GM12874 (cell line): ENCODE measurements around the gene HPSE2.

ENCODE experiments used
- TF ChIP-seq, protein P1 (sequence below): IDR thresholded peaks from 2 replicates; pipeline ENCODE4 v1.5.1; 2011; ENCODE audit warnings: low read depth, mild to moderate bottlenecking, control low read depth, low read length, moderate library complexity; ENCODE audit not compliant: insufficient read depth

HPSE2 gene

DNA sequence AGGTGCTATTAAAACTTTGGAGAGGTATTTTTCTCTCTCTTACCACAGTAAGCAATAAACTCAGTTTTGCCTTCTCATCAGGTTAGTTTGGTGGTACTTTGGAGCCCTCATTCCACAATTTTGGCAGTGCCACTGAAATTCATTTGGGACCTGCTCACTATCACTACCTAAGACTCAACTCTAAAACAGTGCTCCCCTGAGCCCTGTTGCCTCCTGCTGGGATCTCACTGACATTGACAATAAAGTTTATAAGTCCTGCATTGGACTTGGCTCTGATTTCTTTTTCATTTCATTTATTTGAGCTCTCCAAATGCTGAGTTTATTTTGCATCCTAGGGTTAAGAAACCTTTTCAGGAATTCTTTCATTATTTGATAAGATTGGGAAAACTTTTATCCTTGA, 658.1 kb downstream of the HPSE2 start:
- TF ChIP-seq, protein P1, sequence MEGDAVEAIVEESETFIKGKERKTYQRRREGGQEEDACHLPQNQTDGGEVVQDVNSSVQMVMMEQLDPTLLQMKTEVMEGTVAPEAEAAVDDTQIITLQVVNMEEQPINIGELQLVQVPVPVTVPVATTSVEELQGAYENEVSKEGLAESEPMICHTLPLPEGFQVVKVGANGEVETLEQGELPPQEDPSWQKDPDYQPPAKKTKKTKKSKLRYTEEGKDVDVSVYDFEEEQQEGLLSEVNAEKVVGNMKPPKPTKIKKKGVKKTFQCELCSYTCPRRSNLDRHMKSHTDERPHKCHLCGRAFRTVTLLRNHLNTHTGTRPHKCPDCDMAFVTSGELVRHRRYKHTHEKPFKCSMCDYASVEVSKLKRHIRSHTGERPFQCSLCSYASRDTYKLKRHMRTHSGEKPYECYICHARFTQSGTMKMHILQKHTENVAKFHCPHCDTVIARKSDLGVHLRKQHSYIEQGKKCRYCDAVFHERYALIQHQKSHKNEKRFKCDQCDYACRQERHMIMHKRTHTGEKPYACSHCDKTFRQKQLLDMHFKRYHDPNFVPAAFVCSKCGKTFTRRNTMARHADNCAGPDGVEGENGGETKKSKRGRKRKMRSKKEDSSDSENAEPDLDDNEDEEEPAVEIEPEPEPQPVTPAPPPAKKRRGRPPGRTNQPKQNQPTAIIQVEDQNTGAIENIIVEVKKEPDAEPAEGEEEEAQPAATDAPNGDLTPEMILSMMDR, result no peak

DNA sequence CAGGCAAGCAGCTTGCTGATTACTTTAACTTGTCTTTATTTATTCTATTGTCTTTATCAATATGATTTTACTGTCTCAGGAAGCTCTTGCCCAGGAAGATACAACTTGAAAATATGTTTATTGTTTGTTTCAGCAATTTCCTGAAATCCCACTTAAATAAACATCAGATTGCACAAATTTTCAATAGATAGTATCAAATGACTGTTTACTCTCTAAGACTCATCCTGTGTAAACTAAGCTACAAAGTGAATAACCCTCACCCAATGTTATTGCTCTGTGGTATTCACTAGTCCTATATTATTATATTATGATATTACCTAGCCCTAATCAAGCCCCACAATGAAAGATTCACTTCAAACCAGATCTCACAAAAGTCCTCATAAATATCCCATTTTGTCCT, 658.5 kb downstream of the HPSE2 start:
- TF ChIP-seq, protein P1, result no peak

DNA sequence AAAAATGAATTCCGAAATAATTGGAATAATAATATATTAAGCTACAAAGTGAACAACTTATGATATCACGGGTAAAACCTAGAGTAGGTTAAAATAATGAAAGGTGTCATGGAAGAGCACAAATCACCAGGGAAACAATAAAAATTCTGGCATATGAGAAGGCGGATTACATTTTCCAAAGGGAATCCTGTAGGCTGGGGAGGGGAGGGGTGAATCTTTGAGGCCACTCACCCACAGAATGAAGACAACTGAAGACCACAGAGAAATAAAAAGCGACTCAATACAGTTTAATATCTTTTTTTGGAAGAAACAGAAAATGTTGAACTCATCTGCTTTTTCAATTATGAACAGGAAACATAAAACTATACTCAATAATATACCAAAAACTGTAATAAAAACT, 659.6 kb downstream of the HPSE2 start:
- TF ChIP-seq, protein P1, result no peak

DNA sequence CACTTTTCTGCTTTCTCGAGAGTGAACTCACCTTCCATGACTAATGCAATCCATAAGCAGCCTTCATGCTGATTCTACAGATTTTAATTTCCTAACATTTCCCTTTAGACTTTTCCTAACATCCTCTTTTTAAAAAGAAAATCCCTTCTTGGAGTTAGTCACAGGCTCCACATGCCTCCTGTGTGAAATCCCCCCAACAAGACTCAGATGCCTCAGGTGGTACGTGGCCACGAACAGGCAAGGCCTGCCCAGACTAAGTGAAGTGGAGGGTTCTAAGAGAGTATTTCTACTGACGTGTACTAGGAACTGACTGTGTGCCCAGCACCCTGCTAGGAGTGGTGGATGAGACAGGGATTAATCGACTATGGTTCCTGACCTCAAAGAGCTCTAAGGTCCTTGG, 663.1 kb downstream of the HPSE2 start:
- TF ChIP-seq, protein P1, result no peak

DNA sequence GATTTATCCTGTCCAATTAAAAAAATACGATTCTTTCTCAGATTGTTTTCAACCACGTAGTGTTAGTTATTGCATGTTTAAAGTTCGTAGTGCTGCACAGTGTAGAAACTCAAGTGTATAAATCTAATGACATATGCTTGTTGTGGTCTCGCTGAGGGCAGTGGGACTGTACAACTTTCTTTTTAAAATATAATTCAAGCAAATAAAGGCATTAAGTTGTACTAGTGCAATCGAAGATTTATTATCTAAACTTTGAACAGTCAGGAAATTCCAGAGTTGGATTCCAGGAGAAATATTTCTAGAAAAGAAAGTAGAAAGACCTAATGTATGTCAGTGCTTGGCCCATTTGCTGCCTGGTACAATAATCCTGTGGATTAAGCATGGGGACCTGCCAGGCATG, 664.8 kb downstream of the HPSE2 start:
- TF ChIP-seq, protein P1, result no peak

DNA sequence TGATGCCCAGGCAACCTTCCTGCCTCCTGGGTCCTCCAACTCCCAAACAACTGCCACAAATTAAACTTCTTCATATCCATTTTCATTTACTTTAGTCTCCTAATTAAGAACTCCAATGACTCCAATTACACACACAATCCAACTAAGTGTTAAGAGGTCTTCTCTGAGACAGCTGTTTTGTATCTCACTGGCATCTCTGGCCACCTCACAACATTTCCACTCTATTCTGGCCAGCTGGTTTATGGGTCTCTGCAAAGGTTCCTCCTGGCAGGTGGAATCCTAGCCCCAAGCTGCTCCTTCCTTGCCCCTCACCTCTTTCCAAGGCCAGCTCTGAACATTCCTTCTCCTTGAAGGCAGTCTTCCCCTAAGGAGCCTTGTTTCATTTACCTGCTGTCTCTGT, 665.8 kb downstream of the HPSE2 start:
- TF ChIP-seq, protein P1, result no peak

DNA sequence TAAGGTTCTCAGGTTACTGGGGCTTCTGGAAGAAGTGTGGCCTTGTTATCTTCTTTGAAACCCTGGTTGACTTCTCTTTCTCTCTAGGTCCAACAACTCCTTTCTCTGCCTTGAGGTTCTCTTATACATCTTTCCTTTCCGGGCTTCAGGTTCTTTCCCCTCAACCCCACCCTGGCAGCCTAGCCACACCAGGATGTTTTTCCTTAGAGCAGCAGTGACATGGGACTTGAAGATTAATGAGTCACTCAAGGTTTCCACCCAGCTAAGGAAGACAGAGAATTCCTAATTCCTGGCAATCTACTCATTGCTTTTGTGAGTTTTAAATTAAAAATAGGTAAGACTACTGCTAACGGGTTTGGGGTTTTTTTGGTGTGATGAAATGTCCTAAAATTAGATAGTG, 667.1 kb downstream of the HPSE2 start:
- TF ChIP-seq, protein P1, result no peak
